Keratinocyte (primary cell): ENCODE results near the gene CRHR2. TPM values are rescaled to one million over a fixed set of nuclear protein-coding genes. Genes with fewer than 3 reads are reported as not detected.

Experiments
- DNase-seq: peaks from one replicate; pipeline ENCODE4 v3.0.0-alpha.2; 2011; ENCODE audit warnings: low read depth, missing footprints, low spot score
- FAIRE-seq: peaks from 2 replicates; lab custom pipeline; 2011; peaks lifted over from hg19 to GRCh38; lab: Jason Lieb, UNC
- H2AFZ ChIP-seq: 2 replicates; pipeline ENCODE4 v1.6.0; 2012; ENCODE audit warnings: low read length, control low read depth, inconsistent platforms; ENCODE audit not compliant: control insufficient read depth
- H3K27ac ChIP-seq: 2 replicates; pipeline ENCODE4 v1.5.1; 2011; ENCODE audit warnings: low read length; ENCODE audit not compliant: control insufficient read depth, insufficient read depth
- H3K27me3 ChIP-seq: 3 replicates; pipeline ENCODE4 v1.6.0; 2011; ENCODE audit warnings: low read length; ENCODE audit not compliant: control insufficient read depth, insufficient read depth; ENCODE audit errors: extremely low read depth
- H3K36me3 ChIP-seq, 2 experiments: 2 replicates in 1 of 2; 3 replicates in 1 of 2; pipeline ENCODE4 v1.5.1; 2011; ENCODE audit warnings: low read length in 2 of 2, mild to moderate bottlenecking in 1 of 2; ENCODE audit not compliant: control insufficient read depth in 2 of 2, insufficient read depth in 2 of 2; ENCODE audit errors: extremely low read depth in 1 of 2
- H3K4me1 ChIP-seq: 3 replicates; pipeline ENCODE4 v1.5.1; 2011; ENCODE audit warnings: low read length; ENCODE audit not compliant: control insufficient read depth, insufficient read depth; ENCODE audit errors: extremely low read depth
- H3K4me2 ChIP-seq: 3 replicates; pipeline ENCODE4 v1.6.0; 2011; ENCODE audit warnings: low read depth, low read length; ENCODE audit not compliant: control insufficient read depth, insufficient read depth; ENCODE audit errors: extremely low read depth
- H3K4me3 ChIP-seq, 3 experiments: fragments of 200-600 bp in 1 of 3; sonication (generic) in 1 of 3; 2 replicates in 2 of 3; 3 replicates in 1 of 3; pipeline ENCODE4 v1.5.1; 2011 to 2016; ENCODE audit warnings: low read length in 3 of 3, mild to moderate bottlenecking in 3 of 3, control low read depth in 2 of 3, inconsistent platforms in 1 of 3, low read depth in 1 of 3, mixed read lengths in 1 of 3, mixed run types in 1 of 3, moderate library complexity in 1 of 3; ENCODE audit not compliant: control insufficient read depth in 2 of 3, insufficient read depth in 2 of 3; ENCODE audit errors: extremely low read depth in 1 of 3
- H3K79me2 ChIP-seq: 2 replicates; pipeline ENCODE4 v1.6.0; 2012; ENCODE audit warnings: low read length; ENCODE audit not compliant: control insufficient read depth, insufficient read depth
- H3K9ac ChIP-seq: 3 replicates; pipeline ENCODE4 v1.6.0; 2011; ENCODE audit warnings: low read length; ENCODE audit not compliant: control insufficient read depth, insufficient read depth; ENCODE audit errors: extremely low read depth
- H3K9me1 ChIP-seq: 3 replicates; pipeline ENCODE4 v1.6.0; 2011; ENCODE audit warnings: low read length; ENCODE audit not compliant: control insufficient read depth, insufficient read depth; ENCODE audit errors: extremely low read depth
- H3K9me3 ChIP-seq: 2 replicates; pipeline ENCODE4 v1.5.1; 2012; ENCODE audit warnings: low read depth, low read length; ENCODE audit not compliant: control insufficient read depth
- H4K20me1 ChIP-seq: 3 replicates; pipeline ENCODE4 v1.6.0; 2011; ENCODE audit warnings: low read length; ENCODE audit not compliant: control insufficient read depth, insufficient read depth; ENCODE audit errors: extremely low read depth
- EZH2 ChIP-seq: IDR thresholded peaks from one replicate; pipeline ENCODE4 v1.6.1; 2012; ENCODE audit warnings: inconsistent platforms, mild to moderate bottlenecking, low read length, moderate library complexity
- dilution Hi-C: fragments of 300-500 bp; cut with MboI; formaldehyde crosslinking; loops from one replicate; pipeline ENCODE4 v1.7.0; 2020; ENCODE audit warnings: low sequenced_read_pairs; ENCODE audit not compliant: extremely low pct_ligation_motif_present
- polyA plus RNA-seq, 5 experiments: library from polyadenylated mRNA; depleted of rRNA in 3 of 5; stranded (reverse) in 3 of 5; stranded (forward) in 1 of 5; unstranded in 1 of 5; fragments of >200 nt; gene quantifications; 1 replicate in 1 of 5; 2 replicates in 3 of 5; 3 replicates in 1 of 5; pipeline versions ENCODE4 v1.2.1 to v1.2.3, GENCODE V29; 2011 to 2012; ENCODE audit warnings: missing spikeins in 2 of 5, low read depth in 1 of 5, low replicate concordance in 1 of 5
- TF ChIP-seq, protein P1 (sequence below), 3 experiments: IDR thresholded peaks in 1 of 3; conservative IDR thresholded peaks in 1 of 3; optimal IDR thresholded peaks in 1 of 3; 2 replicates in 2 of 3; 3 replicates in 1 of 3; pipeline versions ENCODE3 to v1.5.1; 2011; ENCODE audit warnings: low read length in 3 of 3, mild to moderate bottlenecking in 3 of 3, moderate library complexity in 2 of 3, control low read depth in 1 of 3, inconsistent platforms in 1 of 3; ENCODE audit not compliant: insufficient read depth in 2 of 3; ENCODE audit errors: extremely low read depth in 1 of 3

Gene CRHR2
- polyA plus RNA-seq, 1 donor (not counting 4 experiments of a cell fraction or from before 2014, with no cell fraction given): not detected

DNA sequence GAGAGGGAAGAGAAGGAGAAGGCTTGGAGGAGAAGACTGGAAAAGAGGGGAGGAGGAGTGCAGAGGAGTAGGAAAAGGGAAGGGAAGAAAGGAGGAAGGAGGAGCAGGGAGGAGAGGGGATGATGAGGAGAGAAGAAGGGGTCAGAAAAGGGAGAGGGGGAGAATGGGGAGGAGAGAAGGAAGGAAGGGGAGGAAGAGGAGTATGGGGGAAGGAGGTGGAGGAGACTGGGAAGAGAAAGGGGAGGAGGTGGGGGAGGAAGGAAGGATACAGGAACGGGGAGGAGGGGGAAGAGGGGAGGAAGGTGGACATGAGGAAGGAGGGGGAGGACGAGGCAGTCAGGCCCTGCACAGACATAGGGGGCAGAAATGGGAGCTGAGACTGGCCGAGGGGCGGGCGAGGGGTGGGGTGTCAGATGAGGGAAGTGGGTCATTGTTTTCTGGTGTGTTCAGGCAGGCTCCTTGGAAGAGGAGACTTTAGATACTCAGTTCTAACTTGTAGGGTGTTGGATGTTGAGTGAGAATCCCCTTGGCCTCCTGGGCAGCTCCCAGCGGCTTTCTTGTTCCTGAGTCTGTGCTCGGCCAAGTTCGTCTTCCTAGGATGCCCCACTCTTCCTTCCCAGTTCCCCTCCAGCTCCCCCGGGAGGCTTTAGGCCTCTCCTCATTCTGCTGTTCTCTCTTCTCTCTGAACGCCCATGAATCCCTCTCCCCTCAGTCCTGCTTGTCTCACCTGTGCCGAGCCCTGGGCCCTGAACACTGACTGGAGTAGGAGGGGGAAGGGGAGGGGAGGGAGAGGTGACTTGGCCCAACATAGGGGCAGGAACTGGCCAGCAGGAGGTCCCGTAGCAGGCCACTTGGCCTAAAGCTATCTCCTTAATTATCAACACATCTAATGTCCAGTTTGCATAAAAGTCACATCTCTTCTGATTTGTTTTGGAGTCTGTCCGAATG, 12.8 kb upstream of the CRHR2 start:
- Histone ChIP-seq H3K27ac (no peak overlapping the region), H3K27me3 (peaks cover 16% of the 10 kb centered on the region), H3K36me3 (no peaks in the 10 kb centered on the region), H3K9ac (no peak overlapping the region), H3K4me2 (no peak overlapping the region), H3K79me2 (no peaks in the 10 kb centered on the region), H3K4me3 (no peak overlapping the region), H3K9me1 (no peaks in the 10 kb centered on the region), H4K20me1 (no peaks in the 10 kb centered on the region), H3K4me1 (peaks cover 8% of the 10 kb centered on the region), H3K9me3 (no peaks in the 10 kb centered on the region), H2AFZ (no peak overlapping the region)
- dilution Hi-C loops: no loop called here
- DNase-seq (no peak), FAIRE-seq (no peak)
- TF ChIP-seq, protein P1, sequence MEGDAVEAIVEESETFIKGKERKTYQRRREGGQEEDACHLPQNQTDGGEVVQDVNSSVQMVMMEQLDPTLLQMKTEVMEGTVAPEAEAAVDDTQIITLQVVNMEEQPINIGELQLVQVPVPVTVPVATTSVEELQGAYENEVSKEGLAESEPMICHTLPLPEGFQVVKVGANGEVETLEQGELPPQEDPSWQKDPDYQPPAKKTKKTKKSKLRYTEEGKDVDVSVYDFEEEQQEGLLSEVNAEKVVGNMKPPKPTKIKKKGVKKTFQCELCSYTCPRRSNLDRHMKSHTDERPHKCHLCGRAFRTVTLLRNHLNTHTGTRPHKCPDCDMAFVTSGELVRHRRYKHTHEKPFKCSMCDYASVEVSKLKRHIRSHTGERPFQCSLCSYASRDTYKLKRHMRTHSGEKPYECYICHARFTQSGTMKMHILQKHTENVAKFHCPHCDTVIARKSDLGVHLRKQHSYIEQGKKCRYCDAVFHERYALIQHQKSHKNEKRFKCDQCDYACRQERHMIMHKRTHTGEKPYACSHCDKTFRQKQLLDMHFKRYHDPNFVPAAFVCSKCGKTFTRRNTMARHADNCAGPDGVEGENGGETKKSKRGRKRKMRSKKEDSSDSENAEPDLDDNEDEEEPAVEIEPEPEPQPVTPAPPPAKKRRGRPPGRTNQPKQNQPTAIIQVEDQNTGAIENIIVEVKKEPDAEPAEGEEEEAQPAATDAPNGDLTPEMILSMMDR (optimal IDR thresholded peaks at IDR 0.05 in 1 of 3, IDR thresholded peaks at IDR 0.05 in 1 of 3, conservative IDR thresholded peaks at IDR 0.05 in 1 of 3; ENCODE audit: extremely low read depth in 1 of 3, insufficient read depth in 2 of 3, low read length in 3 of 3): no peak

DNA sequence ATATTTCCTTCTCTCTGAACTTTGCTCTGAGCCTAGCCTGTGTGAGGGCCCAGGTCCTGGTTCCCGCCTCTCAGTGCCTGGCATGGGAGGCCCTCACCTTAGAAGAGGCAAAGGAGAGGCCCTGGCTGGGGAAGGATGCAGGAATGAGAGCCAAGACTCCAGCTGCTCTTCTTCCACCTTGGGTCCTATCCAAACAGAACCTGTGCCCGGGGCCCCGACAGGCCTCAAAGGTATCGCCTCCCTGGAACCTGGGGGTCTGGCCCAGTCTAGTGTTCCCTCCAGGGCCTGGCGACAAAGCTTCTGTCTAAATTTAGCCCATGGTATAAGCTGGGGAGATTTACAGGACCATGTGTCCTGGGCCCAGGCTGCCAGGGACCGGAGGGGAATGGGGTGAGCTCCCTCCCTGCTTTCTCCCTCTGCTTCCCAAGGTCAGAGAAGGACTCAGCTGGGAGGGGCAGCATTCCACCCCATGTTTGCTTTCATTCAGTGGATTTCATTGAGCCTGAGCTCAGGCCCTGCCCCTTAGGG, 12.0 kb upstream of the CRHR2 start:
- no peaks in the 10 kb centered on the region for H3K36me3 ChIP-seq
- H3K9me1 ChIP-seq: no peaks in the 10 kb centered on the region
- no peak overlapping the region for H3K27ac ChIP-seq
- H2AFZ ChIP-seq: no peak overlapping the region
- no peaks in the 10 kb centered on the region for H4K20me1 ChIP-seq
- H3K27me3 ChIP-seq: peaks cover 19% of the 10 kb centered on the region
- no peak overlapping the region for H3K9ac ChIP-seq
- dilution Hi-C loops: no loop called here
- FAIRE-seq (no peak), DNase-seq (no peak)
- H3K9me3 ChIP-seq: no peaks in the 10 kb centered on the region
- H3K4me3 ChIP-seq: no peak overlapping the region
- TF ChIP-seq, protein P1 (optimal IDR thresholded peaks at IDR 0.05 in 1 of 3, IDR thresholded peaks at IDR 0.05 in 1 of 3, conservative IDR thresholded peaks at IDR 0.05 in 1 of 3; ENCODE audit: extremely low read depth in 1 of 3, insufficient read depth in 2 of 3, low read length in 3 of 3): no peak
- TF ChIP-seq EZH2: no peak
- H3K79me2 ChIP-seq: no peaks in the 10 kb centered on the region
- no peak overlapping the region for H3K4me2 ChIP-seq
- peaks cover 8% of the 10 kb centered on the region for H3K4me1 ChIP-seq
